Kidney (tissue), 14 donors: ENCODE results near the gene TECRL. TPM values are rescaled to one million over a fixed set of nuclear protein-coding genes. Genes with fewer than 3 reads are reported as not detected.

Source experiments
- DNase-seq, 5 donors: peaks; one replicate each; pipeline ENCODE4 v3.0.0-alpha.2; 2013 to 2020
- FAIRE-seq: peaks from 2 replicates; lab custom pipeline; 2012; peaks lifted over from hg19 to GRCh38; lab: Jason Lieb, UNC
- H3K27ac ChIP-seq, 2 donors: one replicate each; pipeline ENCODE4 v1.7.0; 2013; ENCODE audit warnings: low read depth in 2 of 2, low read length in 2 of 2, inconsistent platforms in 1 of 2
- H3K27me3 ChIP-seq: one replicate; pipeline ENCODE4 v1.7.1; 2013; ENCODE audit warnings: low read length, inconsistent platforms; ENCODE audit not compliant: control insufficient read depth, insufficient read depth
- H3K36me3 ChIP-seq, 3 donors: one replicate each; pipeline versions ENCODE4 v1.7.0 to v1.7.1; 2013; ENCODE audit warnings: low read length in 3 of 3, control low read depth in 1 of 3, inconsistent platforms in 1 of 3; ENCODE audit not compliant: insufficient read depth in 3 of 3, control insufficient read depth in 2 of 3
- H3K4me1 ChIP-seq, 3 donors: one replicate each; pipeline versions ENCODE4 v1.7.0 to v1.7.1; 2013; ENCODE audit warnings: low read length in 3 of 3, inconsistent platforms in 1 of 3, low read depth in 1 of 3; ENCODE audit not compliant: control insufficient read depth in 2 of 3, insufficient read depth in 2 of 3
- H3K4me3 ChIP-seq, 3 donors: one replicate each; pipeline versions ENCODE4 v1.7.0 to v1.8.1; 2013; ENCODE audit warnings: low read length in 3 of 3, control low read depth in 1 of 3, inconsistent platforms in 1 of 3
- H3K9ac ChIP-seq, 3 donors: one replicate each; pipeline versions ENCODE4 v1.7.0 to v1.7.1; 2013; ENCODE audit warnings: low read length in 3 of 3, control low read depth in 1 of 3, inconsistent platforms in 1 of 3
- H3K9me3 ChIP-seq, 3 donors: one replicate each; pipeline versions ENCODE4 v1.7.0 to v1.7.1; 2013; ENCODE audit warnings: low read length in 3 of 3, control low read depth in 1 of 3, inconsistent platforms in 1 of 3; ENCODE audit not compliant: control insufficient read depth in 2 of 3, insufficient read depth in 1 of 3
- intact Hi-C: fragments of 100-400 bp; cut with DNase I; formaldehyde crosslinking; loops from one replicate; pipeline ENCODE4 v1.11.1; 2022
- polyA plus RNA-seq: library from polyadenylated mRNA; stranded (reverse); fragments of 350-450 nt; fragmentation: Illumina TruSeq; extraction: RNeasy Lipid Tissue Mini Kit (QIAGEN cat#74804); gene quantifications from one replicate; pipeline ENCODE4 v1.2.3, GENCODE V29; 2014; ENCODE audit warnings: low read depth, low replicate concordance; ENCODE audit not compliant: insufficient read depth
- total RNA-seq: library from RNA; stranded (reverse); fragmentation: NEBNext Ultra II Directional; extraction: Animal tissue kit (Norgen Biotek cat#: 25700); gene quantifications from one replicate; pipeline ENCODE4 v1.2.1, GENCODE V29; 2021
- TF ChIP-seq, protein P1 (sequence below): IDR thresholded peaks from 3 replicates; pipeline ENCODE4 v1.5.1; 2012; ENCODE audit warnings: mild to moderate bottlenecking, moderate library complexity, borderline replicate concordance; ENCODE audit not compliant: insufficient read depth; ENCODE audit errors: extremely low read depth
- donor health status: control.
- donor health status: control.
- donor health status: control.
- donor health status: control.
- donor health status: control.
- donor health status: DM: yes; HTN: yes; CAD: no.
- donor health status: Normal renal cell carcinoma (clear cell type).

The TECRL gene
- total and polyA plus RNA-seq, 2 donors from 2014 or later: not detected

DNA sequence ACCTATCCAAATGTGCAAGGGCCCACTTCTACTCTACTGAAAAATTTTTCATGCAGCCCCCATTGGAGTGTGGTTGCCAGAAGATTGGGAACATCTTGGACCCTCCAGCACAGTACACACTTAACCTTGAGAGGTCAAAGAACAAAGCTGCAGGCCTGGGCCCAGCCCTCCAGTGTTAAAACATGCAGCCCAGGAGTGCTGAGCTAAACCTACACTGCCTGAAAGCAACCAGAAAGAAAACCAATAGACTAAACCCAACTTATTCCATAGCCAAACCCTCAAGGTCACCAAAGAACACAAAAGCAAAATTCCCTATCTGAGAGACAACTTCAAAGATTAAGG lies 47.9 kb downstream of the TECRL start:
- DNase-seq (no peak), FAIRE-seq (no peak)
- intact Hi-C loops: no loop called here
- Histone ChIP-seq H3K9me3 (peaks cover 0 to 4% (median 0%) of the 10 kb centered on the region in 3 donors), H3K4me1 (no peaks in the 10 kb centered on the region), H3K27ac (no peak overlapping the region), H3K4me3 (no peak overlapping the region), H3K9ac (no peak overlapping the region), H3K27me3 (no peaks in the 10 kb centered on the region), H3K36me3 (no peaks in the 10 kb centered on the region)
- TF ChIP-seq, protein P1, sequence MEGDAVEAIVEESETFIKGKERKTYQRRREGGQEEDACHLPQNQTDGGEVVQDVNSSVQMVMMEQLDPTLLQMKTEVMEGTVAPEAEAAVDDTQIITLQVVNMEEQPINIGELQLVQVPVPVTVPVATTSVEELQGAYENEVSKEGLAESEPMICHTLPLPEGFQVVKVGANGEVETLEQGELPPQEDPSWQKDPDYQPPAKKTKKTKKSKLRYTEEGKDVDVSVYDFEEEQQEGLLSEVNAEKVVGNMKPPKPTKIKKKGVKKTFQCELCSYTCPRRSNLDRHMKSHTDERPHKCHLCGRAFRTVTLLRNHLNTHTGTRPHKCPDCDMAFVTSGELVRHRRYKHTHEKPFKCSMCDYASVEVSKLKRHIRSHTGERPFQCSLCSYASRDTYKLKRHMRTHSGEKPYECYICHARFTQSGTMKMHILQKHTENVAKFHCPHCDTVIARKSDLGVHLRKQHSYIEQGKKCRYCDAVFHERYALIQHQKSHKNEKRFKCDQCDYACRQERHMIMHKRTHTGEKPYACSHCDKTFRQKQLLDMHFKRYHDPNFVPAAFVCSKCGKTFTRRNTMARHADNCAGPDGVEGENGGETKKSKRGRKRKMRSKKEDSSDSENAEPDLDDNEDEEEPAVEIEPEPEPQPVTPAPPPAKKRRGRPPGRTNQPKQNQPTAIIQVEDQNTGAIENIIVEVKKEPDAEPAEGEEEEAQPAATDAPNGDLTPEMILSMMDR: no peak

DNA sequence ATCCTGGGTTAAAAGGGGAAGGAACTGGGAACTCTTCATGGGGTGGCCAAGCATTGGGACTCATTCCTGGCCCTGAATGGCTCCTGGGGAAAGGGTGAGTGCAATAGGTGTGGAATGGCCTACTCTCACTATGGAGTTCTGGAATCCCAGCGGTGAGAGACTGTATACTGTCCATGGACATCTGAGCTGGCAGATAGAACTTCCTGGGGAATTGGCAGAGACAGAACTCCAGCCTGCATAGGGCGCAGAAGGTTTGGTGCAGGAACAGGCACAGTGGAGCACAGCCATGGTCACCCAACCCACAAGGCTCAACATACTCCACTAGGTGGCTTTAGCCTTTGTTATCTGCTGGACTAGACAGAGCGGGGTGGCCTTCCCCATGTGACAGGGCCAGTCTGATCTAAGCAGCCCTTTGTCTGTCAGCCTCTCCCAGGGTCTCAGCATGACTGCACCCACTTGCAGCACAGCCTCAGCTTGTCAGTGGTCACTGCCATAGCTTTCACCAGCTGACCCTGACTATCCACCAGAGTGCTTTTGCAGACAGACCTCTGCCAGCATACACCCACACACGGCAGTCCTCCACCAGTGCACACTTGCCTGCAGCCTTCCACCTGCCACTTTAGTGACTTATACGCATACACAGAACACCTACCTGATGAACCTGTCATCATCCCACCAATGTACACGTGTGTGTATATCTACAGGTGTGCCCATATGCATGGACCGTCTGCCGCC lies 48.4 kb downstream of the TECRL start:
- TF ChIP-seq, protein P1: no peak
- no peak for FAIRE-seq
- Histone ChIP-seq H3K4me1 (no peaks in the 10 kb centered on the region), H3K9ac (no peak overlapping the region), H3K36me3 (no peaks in the 10 kb centered on the region), H3K27ac (no peak overlapping the region), H3K9me3 (peaks cover 0 to 4% (median 0%) of the 10 kb centered on the region in 3 donors), H3K4me3 (no peak overlapping the region), H3K27me3 (no peaks in the 10 kb centered on the region)
- no peak for DNase-seq
- intact Hi-C loops: no loop called here

DNA sequence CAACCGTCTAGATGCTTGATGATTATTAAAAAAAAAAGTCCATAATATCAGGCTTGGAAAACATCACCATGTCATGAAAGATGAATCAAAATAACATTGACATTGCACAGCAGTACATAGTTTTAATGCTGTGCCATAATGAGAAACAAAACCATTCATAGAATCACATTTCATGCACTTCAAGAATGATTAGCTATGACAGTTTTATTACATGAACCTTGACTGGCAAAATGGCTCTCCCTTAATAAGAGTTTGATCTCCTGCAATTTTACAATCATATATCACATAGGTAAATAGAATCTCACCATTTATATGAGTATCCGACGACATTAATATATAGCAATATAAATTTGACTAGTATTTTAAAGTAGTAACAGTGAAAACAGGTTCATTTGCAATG lies 49.8 kb downstream of the TECRL start:
- Histone ChIP-seq H3K27me3 (no peaks in the 10 kb centered on the region), H3K36me3 (no peaks in the 10 kb centered on the region), H3K4me1 (no peaks in the 10 kb centered on the region), H3K27ac (no peak overlapping the region), H3K4me3 (no peak overlapping the region), H3K9ac (no peak overlapping the region), H3K9me3 (peaks cover 0 to 4% (median 0%) of the 10 kb centered on the region in 3 donors)
- intact Hi-C loops: no loop called here
- DNase-seq: no peak
- FAIRE-seq: no peak
- TF ChIP-seq, protein P1: no peak
